C4-2B (cell line): ENCODE results near the gene TAC3.
"Not testable (repeated sequence)": the region's sequence is repeated elsewhere in the genome, so short reads cannot be mapped to it uniquely, and the experiment has no call there.

Experiments used
- H3K27ac ChIP-seq: fragments of 450-650 bp; 2 replicates; pipeline ENCODE4 v1.5.1; 2017
- CTCF ChIP-seq: fragments of 450-650 bp; conservative IDR thresholded peaks from 2 replicates; pipeline ENCODE4 v1.5.1; 2017; ENCODE audit warnings: mild to moderate bottlenecking
- ZFX ChIP-seq: fragments of 450-650 bp; IDR thresholded peaks from 2 replicates; pipeline ENCODE4 v1.6.1; 2017

TAC3 gene

DNA sequence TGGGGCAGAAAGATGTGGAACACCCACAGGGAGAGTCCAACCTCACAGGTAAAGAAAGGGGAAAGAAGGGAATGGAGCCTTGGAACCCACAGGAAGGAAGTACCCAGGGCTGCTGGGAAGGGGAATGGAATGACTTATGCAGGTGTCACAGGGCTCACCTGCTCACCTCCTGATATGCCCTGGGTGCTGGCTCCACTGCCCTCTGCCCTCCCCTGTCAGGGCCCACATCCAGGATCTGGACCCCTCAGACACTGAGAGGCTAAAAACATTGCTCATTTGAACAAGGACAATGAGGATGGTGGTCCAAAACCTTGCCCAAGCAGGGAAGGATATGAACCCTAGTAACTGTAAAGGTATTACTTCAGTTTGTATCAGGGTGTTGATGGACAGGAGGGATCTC is 29.3 kb downstream of the TAC3 start:
- no peak for TF ChIP-seq ZFX
- TF ChIP-seq CTCF = no peak

GRCh38 chr12:56985714-56986113 is 30.6 kb downstream of the TAC3 start:
- peak overlapping the region; percentile 68 for H3K27ac ChIP-seq

More for the DNA sequence above, 29.3 kb downstream of the TAC3 start:
- H3K27ac ChIP-seq = peak overlapping the region; percentile 68

DNA sequence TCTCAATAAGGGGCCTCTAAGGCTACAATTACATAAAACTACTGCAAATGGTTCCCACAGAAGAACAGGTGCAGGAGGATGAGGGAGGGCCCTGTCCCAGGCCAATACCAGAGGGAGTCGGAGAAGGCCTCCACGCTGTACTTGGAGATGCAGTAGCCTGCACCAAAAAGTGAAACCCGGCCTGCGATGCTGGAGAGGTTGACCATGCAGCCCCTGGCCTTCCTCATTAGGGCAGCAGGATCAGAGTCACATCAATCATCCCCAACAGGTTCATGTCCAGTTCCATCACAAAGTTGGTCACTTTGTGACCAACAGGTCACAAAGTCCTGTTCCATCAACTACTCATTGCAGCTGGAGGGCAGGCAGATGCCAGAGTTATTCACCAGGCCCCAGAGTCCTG is 32.9 kb downstream of the TAC3 start:
- TF ChIP-seq CTCF (no peak), ZFX (no peak)

GRCh38 chr12:56982578-56983236 is 33.6 kb downstream of the TAC3 start:
- H3K27ac ChIP-seq = not testable (repeated sequence)

More for the DNA sequence above, 32.9 kb downstream of the TAC3 start:
- H3K27ac ChIP-seq = no peak overlapping the region

DNA sequence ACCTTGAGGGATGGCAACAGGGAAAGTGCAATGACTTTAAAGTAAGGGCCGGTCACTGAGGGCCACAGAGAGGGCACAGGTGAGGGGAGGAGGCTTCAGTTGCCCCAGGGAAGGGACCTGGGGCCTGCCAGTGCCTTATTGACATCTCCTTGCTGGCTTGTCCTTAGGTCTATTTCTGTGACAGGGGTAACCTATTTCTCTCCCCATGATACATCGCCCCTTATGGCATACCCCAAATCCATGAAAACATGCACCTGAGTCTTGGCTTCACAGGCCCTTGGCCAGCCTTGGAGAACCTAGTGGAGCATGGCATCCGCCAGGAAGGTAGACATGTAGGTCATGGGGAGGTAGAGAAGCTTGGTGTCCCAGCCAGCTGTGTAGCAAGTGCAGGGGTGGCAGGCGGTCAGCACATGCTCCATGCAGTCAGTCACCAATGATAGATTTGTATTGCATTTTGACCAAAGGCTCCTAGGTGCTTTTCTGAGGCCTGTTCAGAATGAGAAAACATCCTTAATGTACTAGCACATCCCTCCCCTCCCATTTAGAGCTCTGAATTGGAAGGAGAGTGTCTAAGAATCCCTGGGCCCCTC is 35.3 kb downstream of the TAC3 start:
- no peak overlapping the region for H3K27ac ChIP-seq
- no peak for TF ChIP-seq CTCF
- TF ChIP-seq ZFX = no peak

GRCh38 chr12:56980268-56980667 is 36.1 kb downstream of the TAC3 start:
- H3K27ac ChIP-seq = no peak overlapping the region

GRCh38 chr12:56979628-56980027 is 36.7 kb downstream of the TAC3 start:
- no peak overlapping the region for H3K27ac ChIP-seq
- TF ChIP-seq CTCF (no peak), ZFX (no peak)

More at GRCh38 chr12:56980268-56980667, 36.1 kb downstream of the TAC3 start:
- TF ChIP-seq CTCF (no peak), ZFX (no peak)

DNA sequence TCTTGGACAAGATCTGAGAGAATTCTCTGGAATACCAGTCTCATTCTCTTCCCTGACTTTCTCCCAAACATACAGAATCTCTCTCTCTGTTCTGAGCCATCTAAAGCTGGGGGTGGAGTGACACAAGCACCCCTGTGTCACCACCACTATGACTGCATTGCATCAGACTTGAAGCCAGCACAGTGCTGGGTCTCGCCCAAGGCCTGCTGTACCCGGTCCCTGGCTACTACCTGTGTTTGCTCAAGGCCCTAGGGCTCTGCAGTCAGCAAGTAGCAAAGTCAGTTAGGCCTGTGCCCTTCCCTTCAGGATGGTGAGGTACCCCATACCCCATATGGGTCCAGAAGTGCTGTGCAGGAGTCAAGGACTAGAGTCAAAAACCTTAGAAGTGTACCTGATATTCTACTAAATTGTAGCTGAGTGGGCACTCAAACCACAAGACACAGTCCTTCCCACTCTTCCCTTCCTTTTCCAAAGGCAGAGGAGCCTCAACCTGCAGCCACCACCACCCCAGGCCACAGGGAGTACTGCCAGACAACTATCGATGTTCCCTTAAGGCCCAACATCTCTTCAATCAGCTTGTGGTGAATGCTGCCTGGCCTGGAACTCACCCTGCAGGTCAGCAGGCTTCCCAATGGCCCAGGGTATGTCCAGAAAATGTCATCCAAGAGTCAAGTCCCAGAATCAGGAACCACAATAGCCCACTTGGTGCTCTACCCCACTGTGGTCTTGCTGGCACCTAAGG is 37.8 kb downstream of the TAC3 start:
- no peak overlapping the region for H3K27ac ChIP-seq
- TF ChIP-seq ZFX (no peak), CTCF (no peak)

- not testable (repeated sequence) for H3K27ac ChIP-seq
Observed at GRCh38 chr12:56977361-56977760, 39.0 kb downstream of the TAC3 start.

- not testable (repeated sequence) for H3K27ac ChIP-seq
Observed at GRCh38 chr12:56974224-56974623, 42.1 kb downstream of the TAC3 start.

GRCh38 chr12:56968910-56969309 is 47.4 kb downstream of the TAC3 start:
- not testable (repeated sequence) for H3K27ac ChIP-seq

DNA sequence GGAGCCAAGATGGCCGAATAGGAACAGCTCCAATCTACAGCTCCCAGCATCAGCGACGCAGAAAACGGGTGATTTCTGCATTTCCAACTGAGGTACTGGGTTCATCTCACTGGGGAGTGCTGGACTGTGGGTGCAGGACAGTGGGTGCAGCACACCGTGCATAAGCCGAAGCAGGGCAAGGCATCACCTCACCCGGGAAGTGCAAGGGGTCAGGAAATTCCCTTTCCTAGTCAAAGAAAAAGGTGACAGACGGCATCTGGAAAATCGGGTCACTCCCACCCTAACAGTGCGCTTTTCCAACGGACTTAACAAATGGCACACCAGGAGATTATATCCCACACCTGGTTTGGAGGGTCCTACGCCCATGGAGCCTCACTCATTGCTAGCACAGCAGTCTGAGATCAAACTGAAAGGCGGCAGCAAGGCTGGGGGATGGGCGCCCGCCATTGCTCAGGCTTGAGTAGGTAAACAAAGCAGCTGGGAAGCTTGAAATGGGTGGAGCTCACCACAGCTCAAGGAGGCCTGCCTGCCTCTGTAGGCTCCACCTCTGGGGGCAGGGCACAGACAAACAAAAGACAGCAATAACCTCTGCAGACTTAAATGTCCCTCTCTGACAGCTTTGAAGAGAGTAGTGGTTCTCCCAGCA is 50.2 kb downstream of the TAC3 start:
- not testable (repeated sequence) for H3K27ac ChIP-seq
